ENCODE results near the gene PRSS57. TPM values are rescaled to one million over a fixed set of nuclear protein-coding genes. Genes with fewer than 3 reads are reported as not detected.

PRSS57 gene
- total RNA-seq, 1 experiment from 2014 or later = not detected

DNA sequence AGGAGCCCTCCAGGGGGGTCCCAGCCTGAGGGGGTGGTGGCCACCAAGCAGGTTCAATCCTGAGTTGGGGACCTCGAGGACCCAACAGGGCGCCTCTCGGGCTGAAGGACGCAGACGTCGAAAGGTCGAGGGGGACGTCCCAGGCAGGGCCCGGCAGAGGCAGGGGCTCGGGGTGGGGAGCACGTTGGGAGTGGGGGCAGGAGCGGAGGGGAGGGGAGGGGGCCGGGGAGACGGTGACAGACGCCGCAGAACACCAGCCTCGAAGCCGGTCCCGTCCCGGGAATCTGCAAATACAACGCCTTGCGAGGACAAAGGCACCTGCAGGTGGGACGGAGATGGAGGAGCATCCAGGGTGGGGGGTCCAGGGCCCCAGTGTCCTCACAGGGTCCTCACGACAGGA, 51.5 kb downstream of the PRSS57 start:
- no TSS peak for BruUV-seq (replicated peaks)
- no peak for DNase-seq
- CTCF ChIA-PET = no interaction called here
- TF ChIP-seq, protein P1, sequence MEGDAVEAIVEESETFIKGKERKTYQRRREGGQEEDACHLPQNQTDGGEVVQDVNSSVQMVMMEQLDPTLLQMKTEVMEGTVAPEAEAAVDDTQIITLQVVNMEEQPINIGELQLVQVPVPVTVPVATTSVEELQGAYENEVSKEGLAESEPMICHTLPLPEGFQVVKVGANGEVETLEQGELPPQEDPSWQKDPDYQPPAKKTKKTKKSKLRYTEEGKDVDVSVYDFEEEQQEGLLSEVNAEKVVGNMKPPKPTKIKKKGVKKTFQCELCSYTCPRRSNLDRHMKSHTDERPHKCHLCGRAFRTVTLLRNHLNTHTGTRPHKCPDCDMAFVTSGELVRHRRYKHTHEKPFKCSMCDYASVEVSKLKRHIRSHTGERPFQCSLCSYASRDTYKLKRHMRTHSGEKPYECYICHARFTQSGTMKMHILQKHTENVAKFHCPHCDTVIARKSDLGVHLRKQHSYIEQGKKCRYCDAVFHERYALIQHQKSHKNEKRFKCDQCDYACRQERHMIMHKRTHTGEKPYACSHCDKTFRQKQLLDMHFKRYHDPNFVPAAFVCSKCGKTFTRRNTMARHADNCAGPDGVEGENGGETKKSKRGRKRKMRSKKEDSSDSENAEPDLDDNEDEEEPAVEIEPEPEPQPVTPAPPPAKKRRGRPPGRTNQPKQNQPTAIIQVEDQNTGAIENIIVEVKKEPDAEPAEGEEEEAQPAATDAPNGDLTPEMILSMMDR (IDR thresholded peaks at IDR 0.05; ENCODE audit: unreplicated experiment) = no peak
- intact Hi-C loops (cut with micrococcal nuclease; ENCODE audit: unreplicated experiment) = no loop called here
- no peaks in the 10 kb centered on the region for H3K9me3 Mint-ChIP-seq (ENCODE audit: low read depth, unreplicated experiment)
- no peak overlapping the region for H3K4me3 Mint-ChIP-seq (ENCODE audit: low read depth, unreplicated experiment)
- no peak overlapping the region for H3K27ac Mint-ChIP-seq (ENCODE audit: unreplicated experiment)
- peaks cover 12% of the 10 kb centered on the region for H3K27me3 Mint-ChIP-seq (ENCODE audit: unreplicated experiment)
- peaks cover 10% of the 10 kb centered on the region for H3K4me1 Mint-ChIP-seq (ENCODE audit: low read depth, unreplicated experiment)
- H3K36me3 Mint-ChIP-seq (ENCODE audit: insufficient read depth, unreplicated experiment) = peaks cover 23% of the 10 kb centered on the region

DNA sequence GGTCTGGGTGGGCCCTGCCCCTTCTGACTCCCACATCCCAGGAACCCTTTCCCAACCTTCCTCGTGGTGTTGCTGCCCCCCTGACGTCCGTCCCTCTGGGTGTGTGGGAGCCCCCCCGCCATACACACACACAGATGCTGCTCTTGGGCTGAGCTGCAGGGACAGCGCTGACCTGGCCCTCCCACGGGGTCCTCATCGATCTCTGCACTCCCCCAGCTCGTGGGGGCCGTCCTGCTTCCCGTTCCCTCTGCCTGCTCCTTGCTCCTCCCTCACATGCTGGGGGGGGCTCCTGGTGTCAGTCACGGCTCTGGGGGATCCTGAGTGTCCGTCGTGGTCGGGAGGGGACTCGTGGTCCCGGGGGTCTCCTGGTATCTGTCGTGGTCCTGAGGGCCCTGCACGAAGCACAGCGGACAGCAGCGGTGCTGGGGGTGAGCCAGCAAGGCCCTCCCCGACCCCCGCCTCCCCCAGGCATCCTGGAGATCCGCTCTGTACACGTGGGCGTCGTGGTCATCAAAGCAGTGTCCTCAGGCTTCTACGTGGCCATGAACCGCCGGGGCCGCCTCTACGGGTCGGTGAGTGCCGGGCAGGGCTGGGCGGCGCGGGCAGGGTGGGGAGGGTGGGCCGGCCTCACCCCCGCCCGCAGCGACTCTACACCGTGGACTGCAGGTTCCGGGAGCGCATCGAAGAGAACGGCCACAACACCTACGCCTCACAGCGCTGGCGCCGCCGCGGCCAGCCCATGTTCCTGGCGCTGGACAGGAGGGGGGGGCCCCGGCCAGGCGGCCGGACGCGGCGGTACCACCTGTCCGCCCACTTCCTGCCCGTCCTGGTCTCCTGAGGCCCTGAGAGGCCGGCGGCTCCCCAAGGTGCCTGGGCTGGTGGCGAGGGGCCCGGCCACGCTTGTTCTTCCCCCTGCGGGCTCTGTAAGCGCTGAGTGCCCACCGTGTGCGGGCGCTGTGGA, 52.2 kb downstream of the PRSS57 start:
- H3K27me3 Mint-ChIP-seq (ENCODE audit: unreplicated experiment) = peaks cover 12% of the 10 kb centered on the region
- intact Hi-C loops (cut with micrococcal nuclease; ENCODE audit: unreplicated experiment) = no loop called here
- H3K36me3 Mint-ChIP-seq (ENCODE audit: insufficient read depth, unreplicated experiment) = peaks cover 25% of the 10 kb centered on the region
- H3K27ac Mint-ChIP-seq (ENCODE audit: unreplicated experiment) = no peak overlapping the region
- TF ChIP-seq, protein P1 (IDR thresholded peaks at IDR 0.05; ENCODE audit: unreplicated experiment) = no peak
- CTCF ChIA-PET = no interaction called here
- BruUV-seq (replicated peaks) = no TSS peak
- no peaks in the 10 kb centered on the region for H3K9me3 Mint-ChIP-seq (ENCODE audit: low read depth, unreplicated experiment)
- DNase-seq = no peak
- no peak overlapping the region for H3K4me3 Mint-ChIP-seq (ENCODE audit: low read depth, unreplicated experiment)
- H3K4me1 Mint-ChIP-seq (ENCODE audit: low read depth, unreplicated experiment) = peaks cover 10% of the 10 kb centered on the region

DNA sequence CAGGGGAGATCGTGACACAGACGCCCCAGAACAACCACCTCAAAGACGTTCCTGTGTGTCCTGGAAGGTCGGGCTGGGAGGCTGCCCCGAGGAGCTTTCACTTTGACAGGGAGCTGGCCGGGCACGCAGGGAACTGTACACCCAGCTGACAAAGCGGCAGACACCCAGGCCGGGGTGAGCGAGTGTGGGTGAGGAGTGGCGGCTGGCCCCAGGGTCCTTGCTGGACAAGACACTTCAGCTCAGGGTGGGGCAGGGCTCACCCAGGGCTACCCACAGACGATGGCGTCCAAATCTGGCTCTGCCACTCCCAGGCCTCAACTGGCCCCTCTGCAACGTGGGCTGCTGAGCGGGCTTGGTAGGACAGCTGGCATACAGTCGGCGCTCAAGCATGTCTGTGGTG, 53.5 kb downstream of the PRSS57 start:
- no TSS peak for BruUV-seq (replicated peaks)
- Mint-ChIP-seq H3K27me3 (ENCODE audit: unreplicated experiment) (peaks cover 12% of the 10 kb centered on the region), H3K36me3 (ENCODE audit: insufficient read depth, unreplicated experiment) (peaks cover 25% of the 10 kb centered on the region), H3K4me3 (ENCODE audit: low read depth, unreplicated experiment) (no peak overlapping the region), H3K27ac (ENCODE audit: unreplicated experiment) (no peak overlapping the region), H3K4me1 (ENCODE audit: low read depth, unreplicated experiment) (peaks cover 10% of the 10 kb centered on the region), H3K9me3 (ENCODE audit: low read depth, unreplicated experiment) (no peaks in the 10 kb centered on the region)
- intact Hi-C loops (cut with micrococcal nuclease; ENCODE audit: unreplicated experiment) = no loop called here
- TF ChIP-seq, protein P1 (IDR thresholded peaks at IDR 0.05; ENCODE audit: unreplicated experiment) = no peak
- no peak for DNase-seq
- CTCF ChIA-PET = no interaction called here

DNA sequence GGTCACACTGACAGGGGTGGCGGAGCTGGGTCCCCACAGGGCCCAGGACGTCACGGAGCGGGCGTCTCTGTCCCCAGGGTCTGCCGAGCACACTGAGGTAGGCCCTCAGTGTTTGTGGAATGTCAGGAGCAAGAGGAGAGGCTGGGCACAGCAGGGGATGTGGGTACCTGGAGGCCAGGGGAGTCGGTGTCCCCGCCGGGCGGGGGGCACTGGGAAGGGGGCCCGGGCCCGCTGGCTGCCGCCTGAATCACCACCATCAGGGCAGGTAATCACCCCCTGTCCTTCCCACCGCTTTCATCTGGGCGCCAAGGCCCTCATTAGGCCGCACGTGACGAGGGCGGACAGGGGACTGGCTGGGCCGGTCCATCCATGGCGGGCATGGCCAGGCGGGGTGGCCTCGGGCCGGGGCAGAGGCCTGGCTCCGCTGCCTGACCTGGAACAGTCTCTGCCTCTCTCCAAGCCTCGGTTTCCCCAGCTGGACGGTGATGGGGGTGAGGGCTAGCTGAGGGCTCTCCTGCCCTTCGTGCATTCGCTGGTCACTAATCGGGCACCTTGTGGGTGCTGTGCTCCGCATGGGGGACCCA, 54.6 kb downstream of the PRSS57 start:
- Mint-ChIP-seq H3K4me3 (ENCODE audit: low read depth, unreplicated experiment) (no peak overlapping the region), H3K27me3 (ENCODE audit: unreplicated experiment) (peaks cover 12% of the 10 kb centered on the region), H3K27ac (ENCODE audit: unreplicated experiment) (no peak overlapping the region), H3K9me3 (ENCODE audit: low read depth, unreplicated experiment) (no peaks in the 10 kb centered on the region), H3K36me3 (ENCODE audit: insufficient read depth, unreplicated experiment) (peaks cover 20% of the 10 kb centered on the region), H3K4me1 (ENCODE audit: low read depth, unreplicated experiment) (peaks cover 10% of the 10 kb centered on the region)
- intact Hi-C loops (cut with micrococcal nuclease; ENCODE audit: unreplicated experiment) = no loop called here
- BruUV-seq (replicated peaks) = no TSS peak
- TF ChIP-seq, protein P1 (IDR thresholded peaks at IDR 0.05; ENCODE audit: unreplicated experiment) = no peak
- no peak for DNase-seq
- CTCF ChIA-PET = no interaction called here
